ENCODE measurements around the gene SPNS2.

The SPNS2 gene

GRCh38 chr17:4548061-4548461 lies 49.4 kb downstream of the SPNS2 start:
- in situ Hi-C loops (cut with MboI; ENCODE audit: low sequenced_read_pairs), result no loop called here

- in situ Hi-C loops (cut with MboI; ENCODE audit: low sequenced_read_pairs), result no loop called here
Observed at GRCh38 chr17:4548721-4549531, 50.2 kb downstream of the SPNS2 start.

GRCh38 chr17:4549781-4550533 lies 51.3 kb downstream of the SPNS2 start:
- in situ Hi-C loops (cut with MboI; ENCODE audit: low sequenced_read_pairs), result no loop called here

GRCh38 chr17:4550534-4551039 lies 51.9 kb downstream of the SPNS2 start:
- in situ Hi-C loops (cut with MboI; ENCODE audit: low sequenced_read_pairs), result no loop called here

- in situ Hi-C loops (cut with MboI; ENCODE audit: low sequenced_read_pairs), result no loop called here
Observed at GRCh38 chr17:4551141-4551540, 52.5 kb downstream of the SPNS2 start.

- in situ Hi-C loops (cut with MboI; ENCODE audit: low sequenced_read_pairs), result no loop called here
Observed at GRCh38 chr17:4551796-4552525, 53.3 kb downstream of the SPNS2 start.

GRCh38 chr17:4553669-4554068 lies 55.0 kb downstream of the SPNS2 start:
- in situ Hi-C loops (cut with MboI; ENCODE audit: low sequenced_read_pairs), result no loop called here

- in situ Hi-C loops (cut with MboI; ENCODE audit: low sequenced_read_pairs), result no loop called here
Observed at GRCh38 chr17:4554441-4554996, 55.8 kb downstream of the SPNS2 start.

GRCh38 chr17:4554997-4555799 lies 56.5 kb downstream of the SPNS2 start, which contains the start of gene MYBBP1A:
MYBBP1A (minus strand) TSS chr17:4555384; CDS start chr17:4555324, 60 bp downstream.
- in situ Hi-C loops (cut with MboI; ENCODE audit: low sequenced_read_pairs), result no loop called here

- in situ Hi-C loops (cut with MboI; ENCODE audit: low sequenced_read_pairs), result no loop called here
Observed at GRCh38 chr17:4555873-4556759, 57.4 kb downstream of the SPNS2 start.

- in situ Hi-C loops (cut with MboI; ENCODE audit: low sequenced_read_pairs), result no loop called here
Observed at GRCh38 chr17:4556996-4557395, 58.3 kb downstream of the SPNS2 start.

- in situ Hi-C loops (cut with MboI; ENCODE audit: low sequenced_read_pairs), result no loop called here
Observed at GRCh38 chr17:4557626-4558346, 59.1 kb downstream of the SPNS2 start.

- in situ Hi-C loops (cut with MboI; ENCODE audit: low sequenced_read_pairs), result no loop called here
Observed at GRCh38 chr17:4558347-4558971, 59.8 kb downstream of the SPNS2 start.

GRCh38 chr17:4559139-4559791 lies 60.6 kb downstream of the SPNS2 start:
- in situ Hi-C loops (cut with MboI; ENCODE audit: low sequenced_read_pairs), result no loop called here

- in situ Hi-C loops (cut with MboI; ENCODE audit: low sequenced_read_pairs), result no loop called here
Observed at GRCh38 chr17:4559966-4560365, 61.3 kb downstream of the SPNS2 start.

GRCh38 chr17:4560421-4560820 lies 61.7 kb downstream of the SPNS2 start, which contains the start of gene GGT6:
GGT6 (minus strand) TSS chr17:4560577; CDS start chr17:4560521, 56 bp downstream.
- in situ Hi-C loops (cut with MboI; ENCODE audit: low sequenced_read_pairs), result no loop called here

- in situ Hi-C loops (cut with MboI; ENCODE audit: low sequenced_read_pairs), result no loop called here
Observed at GRCh38 chr17:4560837-4561256, 62.2 kb downstream of the SPNS2 start.
